Measurements from ENCODE around the gene SLC24A4. TPM values are rescaled to one million over a fixed set of nuclear protein-coding genes. Genes with fewer than 3 reads are reported as not detected.
A peak's percentile ranks its signal among the peaks of the same experiment; 100 is the strongest.

SLC24A4 gene
- total and polyA plus RNA-seq, 2 of the 4 experiments (the other 2 are of a cell fraction), result not detected

- Histone ChIP-seq H3K27ac (ENCODE audit: insufficient read depth, low read length) (no peak overlapping the region), H3K4ac (ENCODE audit: low read depth, low read length) (no peak overlapping the region), H3K9me3 (ENCODE audit: control insufficient read depth, insufficient read depth, low read length) (no peaks in the 10 kb centered on the region), H3K23ac (ENCODE audit: low read depth, low read length) (no peak overlapping the region), H2BK20ac (ENCODE audit: low read depth, low read length) (no peak overlapping the region), H2BK120ac (ENCODE audit: low read depth, low read length) (no peak overlapping the region), H2BK15ac (ENCODE audit: low read depth, low read length) (no peak overlapping the region), H4K20me1 (ENCODE audit: insufficient read depth, low read length) (no peaks in the 10 kb centered on the region), H3K4me3 (ENCODE audit: insufficient read depth, low read depth, low read length) (no peak overlapping the region), H3K56ac (ENCODE audit: extremely low read depth, insufficient read depth, low read length) (no peak overlapping the region), H3K14ac (replicated peaks; ENCODE audit: low read depth, low read length) (0 out of 2 replicates have a peak overlapping the region, but pooled peaks have one; percentile 16), H4K8ac (ENCODE audit: low read depth in 2 of 2, low read length in 2 of 2) (no peak overlapping the region), H3K4me1 (ENCODE audit: control insufficient read depth, insufficient read depth, low read length) (peaks cover 11% of the 10 kb centered on the region), H3K4me2 (ENCODE audit: low read depth, low read length) (no peak overlapping the region), H4K91ac (ENCODE audit: insufficient read depth, low read depth, low read length) (no peak overlapping the region), H2BK5ac (ENCODE audit: low read depth, low read length, poor library complexity, severe bottlenecking) (no peak overlapping the region), H3K9me1 (ENCODE audit: insufficient read depth, low read length) (no peaks in the 10 kb centered on the region; the same call in 1 of the 2 replicates), H4K5ac (ENCODE audit: low read depth, low read length) (no peak overlapping the region), H3K36me3 (ENCODE audit: control insufficient read depth, insufficient read depth, low read length) (no peaks in the 10 kb centered on the region), H2AK9ac (replicated peaks; ENCODE audit: low read depth, low read length, poor library complexity) (no peak overlapping the region), H2AK5ac (ENCODE audit: low read depth, low read length) (0 out of 2 replicates have a peak overlapping the region, but pooled peaks have one; percentile 26), H3K9ac (ENCODE audit: low read depth, low read length) (no peak overlapping the region), H2AFZ (replicated peaks; ENCODE audit: low read length, poor library complexity) (no peak overlapping the region), H3K27me3 (ENCODE audit: control insufficient read depth, insufficient read depth, low read length) (no peaks in the 10 kb centered on the region), H3K79me1 (ENCODE audit: low read depth in 1 of 2, low read length in 2 of 2) (no peaks in the 10 kb centered on the region), H3K18ac (ENCODE audit: low read depth, low read length) (no peak overlapping the region)
- in situ Hi-C loops (cut with MboI; ENCODE audit: low sequenced_read_pairs), result no loop called here
- POLR2A ChIA-PET (ENCODE audit: unreplicated experiment), result no interaction called here
- TF ChIP-seq BHLHE40 (IDR thresholded peaks at IDR 0.05; ENCODE audit: low read depth, low read length) (no peak), RAD21 (IDR thresholded peaks at IDR 0.05; ENCODE audit: low read length) (no peak), RFX5 (IDR thresholded peaks at IDR 0.05; ENCODE audit: low read depth, low read length) (no peak), MXI1 (IDR thresholded peaks at IDR 0.05; ENCODE audit: borderline replicate concordance, low read depth, low read length) (no peak), RCOR1 (IDR thresholded peaks at IDR 0.05; ENCODE audit: insufficient replicate concordance, low read length) (no peak), CHD1 (IDR thresholded peaks at IDR 0.05; ENCODE audit: low read depth, low read length) (no peak), SMC3 (IDR thresholded peaks at IDR 0.05; ENCODE audit: low read depth, low read length) (no peak), CEBPB (IDR thresholded peaks at IDR 0.05; ENCODE audit: low read depth, low read length) (no peak), FOS (IDR thresholded peaks at IDR 0.05; ENCODE audit: low read depth, low read length) (no peak), POLR2A (IDR thresholded peaks at IDR 0.05; ENCODE audit: low read depth, low read length) (no peak), CTCF (conservative IDR thresholded peaks at IDR 0.05; ENCODE audit: low read depth, low read length) (no peak), MAZ (IDR thresholded peaks at IDR 0.05; ENCODE audit: borderline replicate concordance, low read depth, low read length) (no peak), MAFK (IDR thresholded peaks at IDR 0.05; ENCODE audit: low read depth, low read length) (no peak), USF2 (IDR thresholded peaks at IDR 0.05; ENCODE audit: low read depth, low read length) (no peak), NFE2L2 (IDR thresholded peaks at IDR 0.05; ENCODE audit: low read depth, low read length) (no peak)
- TF ChIP-seq, protein P1, sequence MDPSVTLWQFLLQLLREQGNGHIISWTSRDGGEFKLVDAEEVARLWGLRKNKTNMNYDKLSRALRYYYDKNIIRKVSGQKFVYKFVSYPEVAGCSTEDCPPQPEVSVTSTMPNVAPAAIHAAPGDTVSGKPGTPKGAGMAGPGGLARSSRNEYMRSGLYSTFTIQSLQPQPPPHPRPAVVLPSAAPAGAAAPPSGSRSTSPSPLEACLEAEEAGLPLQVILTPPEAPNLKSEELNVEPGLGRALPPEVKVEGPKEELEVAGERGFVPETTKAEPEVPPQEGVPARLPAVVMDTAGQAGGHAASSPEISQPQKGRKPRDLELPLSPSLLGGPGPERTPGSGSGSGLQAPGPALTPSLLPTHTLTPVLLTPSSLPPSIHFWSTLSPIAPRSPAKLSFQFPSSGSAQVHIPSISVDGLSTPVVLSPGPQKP (IDR thresholded peaks at IDR 0.05; ENCODE audit: borderline replicate concordance, low read depth, low read length), result no peak
- DNase-seq (no peak), ATAC-seq (ENCODE audit: low read depth) (no peak)
- CTCF ChIA-PET, result no interaction called here
- no CpG with 5 or more reads among the region's 14 CpGs for WGBS, 2 experiments (ENCODE audit: extremely low coverage in 2 of 2, insufficient read length in 1 of 2)
- intact Hi-C loops (cut with micrococcal nuclease), result no loop called here
- BruUV-seq (replicated peaks), result no TSS peak
- dilution Hi-C loops (cut with HindIII; ENCODE audit: low sequenced_read_pairs, unreplicated experiment), result no loop called here
Observed at GRCh38 chr14:92475451-92476187, 152.7 kb downstream of the SLC24A4 start.

All from IMR-90 (cell line).